GM13977 (cell line): Measurements from ENCODE around the gene HCLS1.

Experiments used
- DNase-seq: peaks from one replicate; pipeline ENCODE4 v3.0.0; 2012; ENCODE audit warnings: low spot score
- in situ Hi-C: fragments of 300-500 bp; cut with MboI; formaldehyde crosslinking; loops from one replicate; pipeline ENCODE4 v1.12.0; 2022; ENCODE audit warnings: low sequenced_read_pairs, low pct_unique_long_range_greater_than_20kb, mixed read lengths, inconsistent platforms; ENCODE audit not compliant: unreplicated experiment
- TF ChIP-seq, protein P1 (sequence below): IDR thresholded peaks from 2 replicates; pipeline ENCODE4 v1.5.1; 2012; ENCODE audit warnings: mild to moderate bottlenecking, control low read depth; ENCODE audit not compliant: insufficient read depth; ENCODE audit errors: extremely low read depth, missing control alignments

Gene HCLS1

DNA sequence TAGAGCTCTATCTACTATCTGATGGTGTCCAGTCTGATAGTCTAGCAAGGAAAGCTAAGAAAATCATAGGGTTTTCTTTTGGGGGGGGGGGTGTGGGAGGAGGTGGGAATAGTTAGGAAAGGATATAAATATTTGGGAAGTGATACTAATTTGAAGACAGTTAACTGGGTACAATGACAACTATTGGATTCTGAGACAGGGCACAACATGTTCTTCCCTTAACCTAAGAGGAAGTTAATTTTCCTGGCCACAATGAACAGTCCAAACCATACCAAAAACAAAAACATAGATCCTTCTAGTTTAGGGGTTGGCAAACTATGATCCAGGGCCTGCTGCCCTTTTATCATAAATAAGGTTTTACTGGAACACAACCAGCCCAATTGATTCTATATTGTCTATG lies 10.0 kb upstream of the HCLS1 start:
- in situ Hi-C loops = no loop called here
- no peak for DNase-seq
- TF ChIP-seq, protein P1, sequence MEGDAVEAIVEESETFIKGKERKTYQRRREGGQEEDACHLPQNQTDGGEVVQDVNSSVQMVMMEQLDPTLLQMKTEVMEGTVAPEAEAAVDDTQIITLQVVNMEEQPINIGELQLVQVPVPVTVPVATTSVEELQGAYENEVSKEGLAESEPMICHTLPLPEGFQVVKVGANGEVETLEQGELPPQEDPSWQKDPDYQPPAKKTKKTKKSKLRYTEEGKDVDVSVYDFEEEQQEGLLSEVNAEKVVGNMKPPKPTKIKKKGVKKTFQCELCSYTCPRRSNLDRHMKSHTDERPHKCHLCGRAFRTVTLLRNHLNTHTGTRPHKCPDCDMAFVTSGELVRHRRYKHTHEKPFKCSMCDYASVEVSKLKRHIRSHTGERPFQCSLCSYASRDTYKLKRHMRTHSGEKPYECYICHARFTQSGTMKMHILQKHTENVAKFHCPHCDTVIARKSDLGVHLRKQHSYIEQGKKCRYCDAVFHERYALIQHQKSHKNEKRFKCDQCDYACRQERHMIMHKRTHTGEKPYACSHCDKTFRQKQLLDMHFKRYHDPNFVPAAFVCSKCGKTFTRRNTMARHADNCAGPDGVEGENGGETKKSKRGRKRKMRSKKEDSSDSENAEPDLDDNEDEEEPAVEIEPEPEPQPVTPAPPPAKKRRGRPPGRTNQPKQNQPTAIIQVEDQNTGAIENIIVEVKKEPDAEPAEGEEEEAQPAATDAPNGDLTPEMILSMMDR = no peak

GRCh38 chr3:121667333-121667732 lies 6.6 kb upstream of the HCLS1 start:
- in situ Hi-C loops = no loop called here
- no peak for DNase-seq
- TF ChIP-seq, protein P1 = no peak

DNA sequence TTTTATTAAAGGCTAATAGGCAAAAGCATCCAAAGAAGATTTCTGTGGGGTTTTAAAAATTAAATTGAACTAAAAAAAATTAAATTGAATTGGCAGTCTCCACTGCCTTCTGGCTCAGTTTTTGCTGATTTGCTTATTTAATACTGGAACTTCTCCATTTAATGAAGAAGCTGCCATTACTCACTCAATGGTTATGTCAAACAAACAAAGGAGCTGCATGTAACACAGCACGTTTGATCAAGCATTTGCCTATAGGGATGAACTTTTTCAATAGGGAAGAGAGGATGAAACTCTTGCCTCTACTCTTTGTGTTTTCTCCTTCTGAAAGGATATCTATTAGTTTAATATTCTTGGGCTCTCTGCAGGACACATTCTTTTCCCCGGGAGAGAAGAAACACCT lies 4.8 kb upstream of the HCLS1 start:
- in situ Hi-C loops = no loop called here
- TF ChIP-seq, protein P1 = no peak
- DNase-seq = no peak

DNA sequence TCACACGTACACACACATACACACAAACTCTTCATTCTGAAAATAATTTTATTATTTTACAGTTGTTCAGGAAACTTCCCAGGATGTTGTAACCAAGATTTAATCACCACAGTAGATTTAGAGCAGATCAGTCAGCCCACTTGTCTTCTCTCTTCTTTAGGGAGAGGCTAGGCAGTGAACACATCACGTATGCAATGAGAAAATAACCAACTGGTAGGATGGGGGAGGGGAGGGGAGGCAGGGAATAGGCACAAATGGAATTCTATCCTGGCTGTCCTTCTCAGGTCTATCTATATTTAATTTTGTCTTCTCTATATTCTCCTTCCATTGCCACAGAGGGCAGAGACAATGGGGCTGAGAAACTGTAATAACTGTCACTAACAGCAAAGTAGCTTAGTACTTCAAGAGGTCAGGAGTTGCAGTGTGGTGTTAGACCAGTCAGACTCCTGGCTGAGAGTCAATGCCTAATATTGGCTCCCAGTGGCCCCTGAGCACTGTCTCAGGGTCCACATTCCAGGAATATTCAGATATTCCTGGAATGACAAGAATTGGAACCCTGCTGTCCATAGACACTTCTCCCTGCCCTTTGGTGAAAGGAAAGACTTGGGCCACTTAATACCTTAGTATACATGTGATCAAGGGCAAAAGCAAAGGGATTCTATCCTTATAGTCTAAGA lies 2.6 kb upstream of the HCLS1 start:
- in situ Hi-C loops = no loop called here
- TF ChIP-seq, protein P1 = no peak
- DNase-seq = no peak

GRCh38 chr3:121662742-121663141 lies 2.0 kb upstream of the HCLS1 start:
- TF ChIP-seq, protein P1 = no peak
- no peak for DNase-seq
- in situ Hi-C loops = no loop called here

DNA sequence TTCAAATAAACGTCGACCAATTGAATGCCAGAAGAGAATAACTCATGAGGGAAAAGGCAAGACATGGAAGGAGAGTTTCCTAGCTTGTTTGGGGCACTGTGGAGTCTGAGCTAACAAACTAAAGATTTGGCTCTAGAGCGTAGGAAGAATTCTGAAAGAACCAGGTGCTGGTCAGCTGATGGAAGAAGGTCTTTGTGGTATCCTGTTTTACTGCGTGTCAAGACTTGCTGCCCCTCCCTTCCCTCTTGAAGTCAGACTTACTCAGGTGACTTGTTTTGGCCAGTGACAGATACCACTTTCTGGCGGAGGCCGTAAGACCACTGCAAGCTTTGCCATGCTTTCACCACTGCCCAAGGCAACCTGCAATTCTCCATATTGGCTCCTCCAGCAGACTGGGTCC lies 673 bp upstream of the HCLS1 start:
- TF ChIP-seq, protein P1 = no peak
- DNase-seq = no peak
- in situ Hi-C loops = no loop called here

DNA sequence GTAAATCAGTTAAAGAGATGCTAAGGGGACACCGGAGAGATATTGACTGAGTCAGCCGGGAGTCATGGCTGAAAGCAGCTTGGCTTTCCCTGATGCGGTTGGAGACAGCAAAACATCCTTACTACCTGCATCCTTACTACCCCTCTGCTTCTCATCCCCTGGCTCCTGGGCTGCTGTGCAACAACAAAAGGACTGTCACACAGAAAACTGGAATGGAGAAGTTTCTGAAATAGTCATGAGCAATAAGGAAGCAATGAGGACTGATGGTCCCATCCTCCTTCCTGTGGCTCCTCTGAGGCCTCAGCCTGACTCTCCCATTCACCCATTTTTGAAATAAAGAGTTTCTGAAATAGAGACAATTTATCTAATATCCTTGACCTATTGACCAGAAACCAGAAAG lies 1.1 kb downstream of the HCLS1 start:
- TF ChIP-seq, protein P1 = no peak
- in situ Hi-C loops = no loop called here
- no peak for DNase-seq
